HepG2 (cell line): ENCODE data around the gene TRAPPC4. TPM values are rescaled to one million over a fixed set of nuclear protein-coding genes. Genes with fewer than 3 reads are reported as not detected.

Source experiments
- ARID2 ChIP-seq: sonication (generic); formaldehyde crosslinking; IDR thresholded peaks from 2 replicates; pipeline ENCODE4 v1.8.1; 2022; ENCODE audit warnings: mild to moderate bottlenecking, missing genetic modification reagents, borderline replicate concordance
- FUBP1 ChIP-seq: sonication (generic); formaldehyde crosslinking; IDR thresholded peaks from 2 replicates; pipeline ENCODE4 v1.5.1; 2020; ENCODE audit warnings: missing genetic modification reagents, mild to moderate bottlenecking, borderline replicate concordance
- GTF2F1 ChIP-seq: fragments of 150-350 bp; IDR thresholded peaks from 2 replicates; pipeline ENCODE4 v1.6.1; 2014; ENCODE audit warnings: low read length
- SIN3A ChIP-seq: IDR thresholded peaks from 2 replicates; pipeline ENCODE4 v1.6.1; 2011; ENCODE audit warnings: low read depth, mild to moderate bottlenecking, control low read depth, low read length, borderline replicate concordance
- SIX4 ChIP-seq: sonication (generic); formaldehyde crosslinking; IDR thresholded peaks from 2 replicates; pipeline ENCODE4 v1.4.0; 2020; ENCODE audit warnings: missing genetic modification reagents
- SMYD3 ChIP-seq: sonication (generic); formaldehyde crosslinking; IDR thresholded peaks from 2 replicates; pipeline ENCODE4 v1.8.1; 2023; ENCODE audit warnings: mild to moderate bottlenecking, missing genetic modification reagents
- SSRP1 ChIP-seq: IDR thresholded peaks from 2 replicates; pipeline ENCODE4 v1.6.1; 2016; ENCODE audit warnings: control low read depth
- ZNF30 ChIP-seq: sonication (generic); formaldehyde crosslinking; IDR thresholded peaks from 2 replicates; pipeline ENCODE4 v1.5.0; 2020; ENCODE audit warnings: mild to moderate bottlenecking, missing genetic modification reagents
- ZNF382 ChIP-seq: sonication (generic); formaldehyde crosslinking; IDR thresholded peaks from 2 replicates; pipeline ENCODE4 v1.5.0; 2020; ENCODE audit warnings: missing genetic modification reagents, mild to moderate bottlenecking, borderline replicate concordance
- ZNF407 ChIP-seq: sonication (generic); formaldehyde crosslinking; IDR thresholded peaks from one replicate; pipeline ENCODE4 v1.5.1; 2020; ENCODE audit warnings: mild to moderate bottlenecking, missing genetic modification reagents; ENCODE audit errors: not compliant biosample characterization
- ZNF557 ChIP-seq: sonication (generic); formaldehyde crosslinking; IDR thresholded peaks from 2 replicates; pipeline ENCODE4 v1.4.0; 2020; ENCODE audit warnings: missing genetic modification reagents
- ZNF564 ChIP-seq: sonication (generic); formaldehyde crosslinking; IDR thresholded peaks from 2 replicates; pipeline ENCODE4 v1.8.1; 2023; ENCODE audit warnings: mild to moderate bottlenecking, missing genetic modification reagents
- ZNF75D ChIP-seq: sonication (generic); formaldehyde crosslinking; IDR thresholded peaks from 2 replicates; pipeline ENCODE4 v1.8.1; 2023; ENCODE audit warnings: missing genetic modification reagents, mild to moderate bottlenecking, borderline replicate concordance
- ZXDC ChIP-seq: sonication (generic); formaldehyde crosslinking; IDR thresholded peaks from 2 replicates; pipeline ENCODE4 v1.5.0; 2020; ENCODE audit warnings: mild to moderate bottlenecking, missing genetic modification reagents
- polyA plus RNA-seq, 8 experiments: library from polyadenylated mRNA; depleted of rRNA in 3 of 8; stranded (reverse) in 7 of 8; unstranded in 1 of 8; fragments of >200 nt; fragmentation: Illumina TruSeq in 4 of 8; extraction: Trizol in 4 of 8; gene quantifications; 2 replicates each; pipeline versions ENCODE4 v1.2.1 to v1.2.3, GENCODE V29; 2011 to 2016; ENCODE audit warnings: low read depth in 4 of 8, missing spikeins in 1 of 8, mixed read lengths in 1 of 8; ENCODE audit not compliant: insufficient read depth in 1 of 8
- total RNA-seq, 5 experiments: library from RNA; depleted of rRNA; stranded (reverse); fragments of >200 nt; fragmentation: Illumina TruSeq; extraction: Trizol; gene quantifications; 2 replicates each; pipeline ENCODE4 v1.2.3, GENCODE V29; 2016; ENCODE audit warnings: low read depth in 1 of 5

The TRAPPC4 gene
- total and polyA plus RNA-seq, 2 of the 13 experiments (the other 11 are each of a cell fraction or from before 2014, with no cell fraction given), result 97.4 to 140 TPM

GRCh38 chr11:119018074-119018938 lies at the start of gene TRAPPC4, which contains the start of gene RPS25 (continued):
- TF ChIP-seq ZNF407 (CRISPR knock-in tag), result peak; percentile 28
- TF ChIP-seq ZXDC (CRISPR knock-in tag), result 0 out of 2 replicates have a peak, but pooled peaks have one; percentile 8
- no peak for TF ChIP-seq ZNF557 (CRISPR knock-in tag)
- TF ChIP-seq GTF2F1, result no peak; the same call in 1 of the 2 replicates
- peak; percentile 58; the same call in 1 of the 2 replicates for TF ChIP-seq ARID2 (CRISPR knock-in tag)
- TF ChIP-seq SIX4 (CRISPR knock-in tag), result no peak; the same call in 1 of the 2 replicates
- no peak for TF ChIP-seq FUBP1 (CRISPR knock-in tag)
- peak; percentile 90 for TF ChIP-seq ZNF564
- TF ChIP-seq SSRP1 (CRISPR knock-in tag), result no peak
- TF ChIP-seq ZNF382 (CRISPR knock-in tag), result no peak
- TF ChIP-seq ZNF75D (CRISPR knock-in tag), result no peak
- no peak for TF ChIP-seq SMYD3
- TF ChIP-seq SIN3A, result peak; percentile 69; the same call in 1 of the 2 replicates
- TF ChIP-seq ZNF30 (CRISPR knock-in tag), result no peak
